Common myeloid progenitor, CD34-positive (primary cell): ENCODE results near the gene IER5.

ENCODE experiments used
- CTCF ChIA-PET: fragments of 350-600 bp; sonication (Branson Sonifier 250); formaldehyde crosslinking; loops from one replicate; lab custom pipeline; 2021; ENCODE audit warnings: antibody characterized with exemption; lab: Charles Lee
- POLR2A ChIA-PET: fragments of 350-600 bp; sonication (Branson Sonifier 250); formaldehyde crosslinking; loops from one replicate; lab custom pipeline; 2021; ENCODE audit warnings: antibody characterized with exemption; lab: Charles Lee
- DNase-seq, 3 donors: peaks; one replicate each; pipeline versions ENCODE4 v3.0.0 to v3.0.0-alpha.2; 2013
- H3K27ac ChIP-seq, 2 experiments: 1 replicate in 1 of 2; 2 replicates in 1 of 2; pipeline ENCODE4 v1.7.0; 2013; ENCODE audit warnings: inconsistent platforms in 2 of 2, low read length in 2 of 2, mild to moderate bottlenecking in 2 of 2, low read depth in 1 of 2, moderate library complexity in 1 of 2; ENCODE audit not compliant: severe bottlenecking in 2 of 2, insufficient read depth in 1 of 2, poor library complexity in 1 of 2
- H3K27me3 ChIP-seq, 5 experiments: replicated peaks in 2 of 5; 1 replicate in 3 of 5; 2 replicates in 2 of 5; pipeline versions ENCODE4 v1.6.1 to v1.7.0; 2013; ENCODE audit warnings: low read length in 4 of 5, mild to moderate bottlenecking in 2 of 5, moderate library complexity in 2 of 5, inconsistent platforms in 1 of 5; ENCODE audit not compliant: insufficient read depth in 5 of 5, control insufficient read depth in 4 of 5
- H3K36me3 ChIP-seq, 4 experiments: 1 replicate in 2 of 4; 2 replicates in 2 of 4; pipeline versions ENCODE4 v1.6.1 to v1.7.0; 2013; ENCODE audit warnings: low read length in 3 of 4, control low read depth in 1 of 4, mild to moderate bottlenecking in 1 of 4; ENCODE audit not compliant: control insufficient read depth in 4 of 4, insufficient read depth in 4 of 4
- H3K4me1 ChIP-seq, 4 experiments: 1 replicate in 3 of 4; 2 replicates in 1 of 4; pipeline versions ENCODE4 v1.6.1 to v1.7.1; 2013; ENCODE audit warnings: low read length in 3 of 4, mild to moderate bottlenecking in 3 of 4, control low read depth in 1 of 4, inconsistent platforms in 1 of 4, moderate library complexity in 1 of 4; ENCODE audit not compliant: control insufficient read depth in 4 of 4, insufficient read depth in 4 of 4; ENCODE audit errors: control extremely low read depth in 1 of 4
- H3K4me3 ChIP-seq, 7 experiments: 1 replicate in 4 of 7; 2 replicates in 3 of 7; pipeline versions ENCODE4 v1.5.1 to v1.7.0; 2013; ENCODE audit warnings: mild to moderate bottlenecking in 7 of 7, low read length in 6 of 7, moderate library complexity in 6 of 7, inconsistent platforms in 2 of 7, low read depth in 2 of 7, control low read depth in 1 of 7; ENCODE audit not compliant: insufficient read depth in 4 of 7, control insufficient read depth in 1 of 7; ENCODE audit errors: extremely low read depth in 1 of 7
- H3K9me3 ChIP-seq, 5 experiments: 1 replicate in 4 of 5; 2 replicates in 1 of 5; pipeline versions ENCODE4 v1.6.1 to v1.7.1; 2013; ENCODE audit warnings: low read length in 4 of 5, mild to moderate bottlenecking in 2 of 5, inconsistent platforms in 1 of 5, low read depth in 1 of 5, moderate library complexity in 1 of 5; ENCODE audit not compliant: control insufficient read depth in 4 of 5, insufficient read depth in 2 of 5; ENCODE audit errors: control extremely low read depth in 1 of 5
- WGBS: methylation state at CpG from one replicate; pipeline ENCODE4 v1.1.5; 2013; ENCODE audit not compliant: insufficient coverage; 5-methylcytosine and 5-hydroxymethylcytosine counted together

Gene IER5

DNA sequence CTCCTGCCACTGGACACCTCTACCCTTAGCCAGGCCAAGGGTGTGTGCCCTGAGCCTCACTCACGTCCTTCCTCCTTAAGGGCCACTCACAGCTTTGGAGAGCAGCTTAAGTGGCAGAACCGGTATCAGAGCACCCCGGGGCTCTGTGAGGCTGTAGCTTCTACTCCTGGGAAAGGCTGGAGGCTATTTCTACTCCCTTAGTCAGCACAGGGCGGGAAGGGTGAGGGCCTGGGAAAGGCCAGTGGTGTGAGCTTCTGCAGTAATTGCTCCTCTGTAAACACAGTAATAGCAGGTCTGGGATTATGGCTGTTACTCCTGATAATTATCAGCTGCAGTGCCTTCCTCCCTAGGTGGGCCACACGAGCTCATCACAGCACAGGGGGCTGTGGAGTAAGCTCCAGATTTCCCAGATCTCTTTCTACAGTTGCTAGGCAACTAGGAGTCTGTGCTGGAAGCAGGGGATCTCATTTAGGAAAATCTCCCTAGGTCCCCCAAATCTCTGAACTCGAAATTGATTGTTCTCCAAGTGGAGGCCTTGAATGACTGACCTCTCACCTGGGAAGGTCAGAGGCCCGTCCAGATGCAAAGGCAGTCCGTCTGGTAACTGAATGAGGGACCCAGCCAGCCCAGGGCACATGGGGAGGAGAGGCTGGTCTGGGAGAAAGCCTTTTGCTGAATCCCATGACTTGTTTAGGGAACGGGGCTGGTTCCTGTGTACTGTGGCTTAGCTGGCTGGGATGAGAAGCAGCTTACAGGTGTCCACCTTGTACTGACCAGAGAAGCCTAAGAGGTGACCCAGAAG is 29.3 kb downstream of the IER5 start:
- WGBS: 94% methylated on average over 9 of the region's 9 CpGs
- no peaks in the 10 kb centered on the region for H3K36me3 ChIP-seq
- no peak overlapping the region for H3K27ac ChIP-seq
- H3K4me3 ChIP-seq: no peak overlapping the region
- CTCF ChIA-PET: interaction anchor here (0.9 to 6.0 kb wide), 7 partner anchors 10 to 78 kb away, joined by 3 to 38 read pairs (median 3); no protein-coding TSS in a partner anchor
- DNase-seq: no peak
- H3K4me1 ChIP-seq: peaks cover 0 to 9% (median 0%) of the 10 kb centered on the region in 4 experiments
- H3K9me3 ChIP-seq: no peaks in the 10 kb centered on the region
- POLR2A ChIA-PET: interaction anchor here (1.4 kb wide), 1 partner anchor 12 kb away, joined by 4 read pairs; no protein-coding TSS in a partner anchor
- H3K27me3 ChIP-seq: no peaks in the 10 kb centered on the region

DNA sequence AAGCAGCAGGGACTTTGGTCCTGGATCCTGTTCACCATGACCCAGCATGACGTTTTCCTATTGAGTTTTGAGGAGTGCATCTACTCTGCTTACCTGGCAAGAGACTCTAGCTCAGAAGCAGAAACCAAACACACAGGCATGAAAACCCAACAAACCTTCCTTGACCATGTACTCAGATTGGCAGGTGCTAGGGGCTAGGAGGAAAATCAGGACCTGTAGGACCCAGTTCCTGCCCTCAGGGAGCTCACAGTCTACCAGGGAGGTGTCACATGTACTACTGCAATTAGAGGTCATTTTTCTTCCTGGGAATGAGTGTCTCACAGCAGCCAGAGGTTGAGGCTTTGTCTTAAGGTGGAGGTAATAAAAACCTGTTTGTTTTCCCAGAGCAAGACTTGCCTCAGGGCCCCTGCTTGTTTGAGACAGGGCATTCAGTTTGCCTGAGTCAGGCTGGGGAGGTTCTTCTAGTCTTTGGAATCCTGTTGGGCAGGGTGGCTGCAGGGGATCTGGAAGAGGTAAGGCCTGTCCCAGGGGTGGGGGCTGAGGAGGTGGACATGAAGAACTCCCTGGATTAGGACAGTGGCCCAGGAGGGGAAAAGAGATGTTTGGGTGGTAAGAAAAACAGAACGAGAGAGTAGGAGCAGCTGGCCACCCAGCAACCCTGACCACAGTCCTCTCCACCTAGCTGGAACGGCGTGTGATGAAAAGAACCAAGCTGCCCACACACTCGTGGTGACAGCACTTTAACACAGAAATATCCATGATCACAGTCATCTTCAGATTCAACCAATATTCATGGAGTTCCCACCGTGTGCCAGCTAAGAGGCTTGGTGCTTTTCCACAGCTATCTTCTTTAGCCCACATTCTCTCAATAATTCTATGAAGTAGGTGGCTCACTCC is 30.8 kb downstream of the IER5 start:
- CTCF ChIA-PET: interaction anchor here (1.2 to 6.0 kb wide), 3 partner anchors 8 to 23 kb away, joined by 4 to 38 read pairs (median 6); no protein-coding TSS in a partner anchor
- no peak overlapping the region for H3K27ac ChIP-seq
- 100% methylated on average over 3 of the region's 6 CpGs for WGBS

DNA sequence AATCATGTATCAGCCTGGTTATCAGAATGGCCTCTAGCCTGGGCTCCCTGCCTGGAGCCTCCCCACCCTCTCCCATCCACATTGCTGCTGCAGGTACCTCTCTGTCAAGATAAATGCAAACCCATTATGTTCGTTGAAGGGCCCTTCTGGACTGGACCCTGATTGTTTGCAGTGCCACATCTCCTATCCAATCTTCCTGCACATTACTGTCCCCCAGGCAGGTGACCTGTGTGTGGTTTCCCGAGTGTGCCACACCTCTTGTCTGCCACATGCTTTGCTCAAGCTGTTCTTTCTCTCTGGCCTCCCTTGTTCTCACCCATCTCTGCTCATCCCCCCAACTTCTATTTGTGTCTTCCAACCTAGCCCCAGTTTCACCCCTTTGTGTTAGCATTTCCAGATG is 32.4 kb downstream of the IER5 start:
- no peak for DNase-seq
- no peak overlapping the region for H3K27ac ChIP-seq
- no peaks in the 10 kb centered on the region for H3K27me3 ChIP-seq
- CTCF ChIA-PET: interaction anchor here (1.3 kb wide), 1 partner anchor 11 kb away, joined by 4 read pairs; no protein-coding TSS in a partner anchor
- no peaks in the 10 kb centered on the region for H3K36me3 ChIP-seq
- WGBS: 100% methylated on average over 1 of the region's 2 CpGs
- no peaks in the 10 kb centered on the region for H3K9me3 ChIP-seq
- no peak overlapping the region for H3K4me3 ChIP-seq
- peaks cover 0 to 15% (median 4%) of the 10 kb centered on the region in 4 experiments for H3K4me1 ChIP-seq
- POLR2A ChIA-PET: no interaction called here

More for the DNA sequence above, 30.8 kb downstream of the IER5 start:
- POLR2A ChIA-PET: interaction anchor here (0.6 kb wide), 1 partner anchor 29 kb away, joined by 4 read pairs; no protein-coding TSS in a partner anchor
- H3K9me3 ChIP-seq: no peaks in the 10 kb centered on the region
- H3K4me3 ChIP-seq: no peak overlapping the region
- no peak for DNase-seq
- H3K27me3 ChIP-seq: no peaks in the 10 kb centered on the region
- no peaks in the 10 kb centered on the region for H3K36me3 ChIP-seq
- peaks cover 0 to 5% (median 0%) of the 10 kb centered on the region in 4 experiments for H3K4me1 ChIP-seq

DNA sequence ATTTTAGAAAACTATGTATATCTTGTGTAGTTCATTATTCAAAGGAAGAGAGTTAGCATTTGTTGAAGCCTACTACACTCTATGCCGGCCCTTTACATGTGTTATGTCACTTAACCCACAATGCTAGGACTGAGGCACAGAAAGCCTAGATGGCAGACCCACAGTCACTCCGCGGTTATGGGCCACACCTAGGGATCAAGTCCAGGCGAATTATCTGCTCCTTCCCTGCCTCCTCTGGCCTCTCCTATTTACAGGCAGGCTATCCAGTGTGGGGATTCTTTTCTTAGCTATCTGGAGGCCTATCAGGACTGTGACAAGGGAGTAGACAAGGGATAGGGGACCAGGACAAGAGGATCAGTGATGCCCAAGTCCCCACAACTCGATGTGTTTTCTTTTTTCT is 33.0 kb downstream of the IER5 start:
- no peak for DNase-seq

DNA sequence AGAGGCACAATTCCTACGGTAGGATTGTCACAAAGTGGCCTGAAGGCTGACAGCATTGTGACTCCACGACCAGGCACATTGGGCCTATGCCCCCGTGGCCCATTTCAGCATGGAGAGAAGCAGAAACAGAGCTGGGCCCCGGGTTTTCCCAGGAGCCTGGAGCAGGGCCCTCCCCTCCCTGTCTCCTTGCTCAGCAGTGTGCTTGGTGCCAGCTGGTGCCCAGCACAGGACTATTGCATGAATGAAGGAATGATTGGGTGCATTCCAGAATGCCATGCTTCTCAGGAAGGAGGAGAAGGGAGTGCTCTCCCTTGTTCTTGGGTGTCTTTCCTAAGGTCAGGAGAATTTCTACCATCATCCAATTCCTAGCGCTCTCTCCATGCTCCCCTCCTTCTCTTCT is 33.7 kb downstream of the IER5 start:
- POLR2A ChIA-PET: no interaction called here
- WGBS: 100% methylated on average over 4 of the region's 5 CpGs

More for the DNA sequence above, 33.0 kb downstream of the IER5 start:
- no peaks in the 10 kb centered on the region for H3K27me3 ChIP-seq
- H3K9me3 ChIP-seq: no peaks in the 10 kb centered on the region
- ChIA-PET POLR2A (no interaction called here), CTCF (interaction anchor here (1.1 to 1.6 kb wide), 2 partner anchors 14 to 19 kb away, joined by 3 to 6 read pairs; no protein-coding TSS in a partner anchor)
- no peaks in the 10 kb centered on the region for H3K36me3 ChIP-seq
- H3K27ac ChIP-seq: no peak overlapping the region
- H3K4me1 ChIP-seq: peaks cover 0 to 16% (median 4%) of the 10 kb centered on the region in 4 experiments
- WGBS: 100% methylated on average over 5 of the region's 5 CpGs
- no peak overlapping the region for H3K4me3 ChIP-seq

DNA sequence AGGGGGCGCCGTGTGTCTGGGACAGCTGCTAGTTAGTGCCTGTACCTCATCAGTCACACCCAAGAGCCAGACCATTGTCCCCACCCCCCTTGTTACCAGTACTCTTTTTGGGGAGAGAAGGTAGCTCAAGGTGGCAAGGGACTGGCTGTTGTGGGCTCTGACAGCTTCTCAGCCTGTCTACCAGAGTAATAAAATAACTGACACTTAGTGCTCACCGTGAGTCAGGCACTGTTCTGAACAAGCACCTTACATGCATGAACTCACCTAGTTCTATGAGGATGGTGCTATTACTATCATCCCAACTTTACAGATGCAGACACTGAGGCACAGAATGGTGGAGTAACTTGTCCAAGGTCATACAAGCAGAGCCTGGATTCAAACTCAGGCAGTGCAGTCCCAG is 34.7 kb downstream of the IER5 start:
- ChIA-PET POLR2A (no interaction called here), CTCF (interaction anchor here (1.6 to 2.0 kb wide), 2 partner anchors 9 to 13 kb away, joined by 6 read pairs; no protein-coding TSS in a partner anchor)
- no peak overlapping the region for H3K27ac ChIP-seq
- DNase-seq: no peak
- H3K4me3 ChIP-seq: no peak overlapping the region
- WGBS: 100% methylated on average over 3 of the region's 3 CpGs
- peaks cover 4 to 32% (median 9%) of the 10 kb centered on the region in 4 experiments for H3K4me1 ChIP-seq
- H3K27me3 ChIP-seq: no peaks in the 10 kb centered on the region
- no peaks in the 10 kb centered on the region for H3K9me3 ChIP-seq
- H3K36me3 ChIP-seq: no peaks in the 10 kb centered on the region

More for the DNA sequence above, 33.7 kb downstream of the IER5 start:
- H3K4me3 ChIP-seq: no peak overlapping the region
- H3K27ac ChIP-seq: no peak overlapping the region
- no peak for DNase-seq
- H3K4me1 ChIP-seq: peaks cover 0 to 24% (median 4%) of the 10 kb centered on the region in 4 experiments
- no peaks in the 10 kb centered on the region for H3K9me3 ChIP-seq
- CTCF ChIA-PET: interaction anchor here (1.1 to 2.0 kb wide), 3 partner anchors 8 to 18 kb away, joined by 3 to 6 read pairs (median 6); no protein-coding TSS in a partner anchor
- H3K27me3 ChIP-seq: no peaks in the 10 kb centered on the region
- no peaks in the 10 kb centered on the region for H3K36me3 ChIP-seq
